Endothelial cell of umbilical vein (primary cell): ENCODE data around the gene HDAC4. TPM values are rescaled to one million over a fixed set of nuclear protein-coding genes. Genes with fewer than 3 reads are reported as not detected.

Experiments used
- BruUV-seq: library from RNA; stranded (reverse); fragments of 400-500 nt; replicated peaks from 2 replicates; lab custom pipeline; 2021; lab: Mats Ljungman, UMichigan
- CTCF ChIA-PET: fragments of 300-600, 350-600 bp; sonication (Branson Sonifier 250); formaldehyde crosslinking; loops from one replicate; lab custom pipeline; 2021; ENCODE audit warnings: antibody characterized with exemption, inconsistent platforms; lab: Charles Lee
- POLR2A ChIA-PET: fragments of 300-600, 350-600 bp; sonication (Branson Sonifier 250); formaldehyde crosslinking; loops from one replicate; lab custom pipeline; 2021; ENCODE audit warnings: antibody characterized with exemption, inconsistent platforms; lab: Charles Lee
- DNase-seq: peaks from one replicate; pipeline ENCODE4 v3.0.0-alpha.2; 2011; ENCODE audit warnings: low read depth, low spot score
- FAIRE-seq: peaks from 2 replicates; lab custom pipeline; 2011; peaks lifted over from hg19 to GRCh38; lab: Jason Lieb, UNC
- H2AFZ ChIP-seq: 2 replicates; pipeline ENCODE4 v1.6.0; 2012; ENCODE audit warnings: low read depth, low read length, control low read depth, inconsistent platforms
- H3K27ac ChIP-seq: 2 replicates; pipeline ENCODE4 v1.5.1; 2011; ENCODE audit warnings: low read depth, mild to moderate bottlenecking, control low read depth, low read length, moderate library complexity; ENCODE audit not compliant: insufficient read depth
- H3K27me3 ChIP-seq, 2 experiments: 2 replicates each; pipeline versions ENCODE4 v1.6.0 to v1.6.1; 2011; ENCODE audit warnings: low read length in 2 of 2, mixed read lengths in 1 of 2; ENCODE audit not compliant: control insufficient read depth in 2 of 2, insufficient read depth in 2 of 2
- H3K36me3 ChIP-seq, 2 experiments: 2 replicates in 1 of 2; 3 replicates in 1 of 2; pipeline ENCODE4 v1.5.1; 2011; ENCODE audit warnings: low read length in 2 of 2, mild to moderate bottlenecking in 1 of 2, moderate library complexity in 1 of 2; ENCODE audit not compliant: control insufficient read depth in 2 of 2, insufficient read depth in 2 of 2; ENCODE audit errors: extremely low read depth in 1 of 2
- H3K4me1 ChIP-seq: 3 replicates; pipeline ENCODE4 v1.5.1; 2011; ENCODE audit warnings: mild to moderate bottlenecking, low read length; ENCODE audit not compliant: control insufficient read depth, insufficient read depth; ENCODE audit errors: extremely low read depth
- H3K4me2 ChIP-seq: 2 replicates; pipeline ENCODE4 v1.6.1; 2011; ENCODE audit warnings: low read length, control low read depth, mixed read lengths; ENCODE audit not compliant: insufficient read depth
- H3K4me3 ChIP-seq, 3 experiments: fragments of 200-600 bp in 1 of 3; sonication (generic), shearing (Covaris generic) in 1 of 3; replicated peaks in 1 of 3; 2 replicates each; pipeline ENCODE4 v1.5.1; 2011 to 2016; ENCODE audit warnings: control low read depth in 3 of 3, low read length in 3 of 3, mild to moderate bottlenecking in 2 of 3, inconsistent platforms in 1 of 3, low read depth in 1 of 3, moderate library complexity in 1 of 3; ENCODE audit not compliant: insufficient read depth in 1 of 3
- H3K79me2 ChIP-seq: 2 replicates; pipeline ENCODE4 v1.6.0; 2012; ENCODE audit warnings: low read length, inconsistent platforms; ENCODE audit not compliant: control insufficient read depth, insufficient read depth
- H3K9ac ChIP-seq: replicated peaks from 2 replicates; pipeline ENCODE3; 2011; ENCODE audit warnings: low read length, control low read depth; ENCODE audit not compliant: insufficient read depth; ENCODE audit errors: extremely low read depth
- H3K9me1 ChIP-seq: replicated peaks from 3 replicates; pipeline ENCODE4 v1.6.0; 2011; ENCODE audit warnings: mild to moderate bottlenecking, low read length; ENCODE audit not compliant: control insufficient read depth, insufficient read depth; ENCODE audit errors: extremely low read depth
- H3K9me3 ChIP-seq: replicated peaks from 2 replicates; pipeline ENCODE4 v1.5.1; 2012; ENCODE audit warnings: low read length, inconsistent platforms; ENCODE audit not compliant: control insufficient read depth, insufficient read depth
- H4K20me1 ChIP-seq: replicated peaks from 2 replicates; pipeline ENCODE3; 2011; ENCODE audit warnings: mild to moderate bottlenecking, low read length; ENCODE audit not compliant: control insufficient read depth, insufficient read depth; ENCODE audit errors: extremely low read depth
- EZH2 ChIP-seq: IDR thresholded peaks from 2 replicates; pipeline ENCODE4 v1.6.1; 2012; ENCODE audit warnings: borderline replicate concordance, low read depth, mild to moderate bottlenecking, moderate library complexity, low read length, inconsistent platforms; ENCODE audit not compliant: severe bottlenecking
- FOS ChIP-seq: IDR thresholded peaks from 2 replicates; pipeline ENCODE4 v1.6.1; 2011; ENCODE audit warnings: mild to moderate bottlenecking, low read length, moderate library complexity, borderline replicate concordance; ENCODE audit not compliant: insufficient read depth
- GATA2 ChIP-seq: IDR thresholded peaks from 2 replicates; pipeline ENCODE4 v1.7.0; 2011; ENCODE audit warnings: low read depth, mild to moderate bottlenecking, moderate library complexity, mixed read lengths, low read length; ENCODE audit not compliant: insufficient read length, insufficient read depth
- JUN ChIP-seq: IDR thresholded peaks from 2 replicates; pipeline ENCODE4 v1.6.1; 2011; ENCODE audit warnings: borderline replicate concordance, low read depth; ENCODE audit not compliant: insufficient read length, insufficient read depth
- MYC ChIP-seq: IDR thresholded peaks from one replicate; pipeline ENCODE4 v1.6.1; 2011; ENCODE audit warnings: mild to moderate bottlenecking, low read depth, low read length
- POLR2A ChIP-seq: IDR thresholded peaks from 2 replicates; pipeline ENCODE4 v1.6.1; 2012; ENCODE audit warnings: low read depth, mild to moderate bottlenecking, control low read depth, low read length
- dilution Hi-C: fragments of 300-500 bp; cut with MboI; formaldehyde crosslinking; loops from one replicate; pipeline ENCODE4 v1.15.0; 2019; ENCODE audit warnings: low sequenced_read_pairs; ENCODE audit not compliant: extremely low pct_ligation_motif_present
- intact Hi-C: fragments of 100-400 bp; cut with micrococcal nuclease; formaldehyde crosslinking; loops from one replicate; pipeline ENCODE4 v1.10.0; 2022
- polyA plus RNA-seq, 4 experiments: library from polyadenylated mRNA; depleted of rRNA in 3 of 4; stranded (reverse) in 3 of 4; unstranded in 1 of 4; fragments of >200 nt; gene quantifications; 2 replicates each; pipeline versions ENCODE4 v1.2.1 to v1.2.3, GENCODE V29; 2011 to 2012; ENCODE audit warnings: missing spikeins in 1 of 4
- total RNA-seq: library from RNA; stranded (reverse); gene quantifications from 2 replicates; pipeline ENCODE4 v1.2.3, GENCODE V29; 2021
- TF ChIP-seq, protein P1 (sequence below): IDR thresholded peaks from 2 replicates; pipeline ENCODE4 v1.6.1; 2011; ENCODE audit not compliant: insufficient read depth, insufficient read length
- TF ChIP-seq, protein P2 (sequence below), 2 donors: IDR thresholded peaks; 1 replicate in 1 of 2; 2 replicates in 1 of 2; pipeline ENCODE4 v1.5.1; 2011; ENCODE audit warnings: low read length in 2 of 2, mild to moderate bottlenecking in 2 of 2, moderate library complexity in 2 of 2, control low read depth in 1 of 2, inconsistent platforms in 1 of 2, low read depth in 1 of 2; ENCODE audit not compliant: insufficient read depth in 1 of 2; ENCODE audit errors: extremely low read depth in 1 of 2

Gene HDAC4
- total and polyA plus RNA-seq, 2 donors (not counting 3 experiments of a cell fraction or from before 2014, with no cell fraction given): 13.4 to 33.0 TPM

- H3K4me2 ChIP-seq: no peak overlapping the region
- H3K4me3 ChIP-seq: no peak overlapping the region
- no peaks in the 10 kb centered on the region for H3K36me3 ChIP-seq
- DNase-seq: no peak
- no peak for FAIRE-seq
- peaks cover 15% of the 10 kb centered on the region for H3K4me1 ChIP-seq
- no peaks in the 10 kb centered on the region for H3K9me3 ChIP-seq
- H4K20me1 ChIP-seq: no peaks in the 10 kb centered on the region
- no peak overlapping the region for H3K27ac ChIP-seq
- no peak overlapping the region for H3K9ac ChIP-seq
- no peaks in the 10 kb centered on the region for H3K9me1 ChIP-seq
- H2AFZ ChIP-seq: no peak overlapping the region
- no peaks in the 10 kb centered on the region for H3K79me2 ChIP-seq
- ChIA-PET POLR2A (no interaction called here), CTCF (no interaction called here)
- TF ChIP-seq, protein P1, sequence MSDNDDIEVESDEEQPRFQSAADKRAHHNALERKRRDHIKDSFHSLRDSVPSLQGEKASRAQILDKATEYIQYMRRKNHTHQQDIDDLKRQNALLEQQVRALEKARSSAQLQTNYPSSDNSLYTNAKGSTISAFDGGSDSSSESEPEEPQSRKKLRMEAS: no peak
- TF ChIP-seq MYC (no peak), EZH2 (no peak), POLR2A (no peak), GATA2 (no peak), JUN (no peak), FOS (no peak)
- TF ChIP-seq, protein P2, sequence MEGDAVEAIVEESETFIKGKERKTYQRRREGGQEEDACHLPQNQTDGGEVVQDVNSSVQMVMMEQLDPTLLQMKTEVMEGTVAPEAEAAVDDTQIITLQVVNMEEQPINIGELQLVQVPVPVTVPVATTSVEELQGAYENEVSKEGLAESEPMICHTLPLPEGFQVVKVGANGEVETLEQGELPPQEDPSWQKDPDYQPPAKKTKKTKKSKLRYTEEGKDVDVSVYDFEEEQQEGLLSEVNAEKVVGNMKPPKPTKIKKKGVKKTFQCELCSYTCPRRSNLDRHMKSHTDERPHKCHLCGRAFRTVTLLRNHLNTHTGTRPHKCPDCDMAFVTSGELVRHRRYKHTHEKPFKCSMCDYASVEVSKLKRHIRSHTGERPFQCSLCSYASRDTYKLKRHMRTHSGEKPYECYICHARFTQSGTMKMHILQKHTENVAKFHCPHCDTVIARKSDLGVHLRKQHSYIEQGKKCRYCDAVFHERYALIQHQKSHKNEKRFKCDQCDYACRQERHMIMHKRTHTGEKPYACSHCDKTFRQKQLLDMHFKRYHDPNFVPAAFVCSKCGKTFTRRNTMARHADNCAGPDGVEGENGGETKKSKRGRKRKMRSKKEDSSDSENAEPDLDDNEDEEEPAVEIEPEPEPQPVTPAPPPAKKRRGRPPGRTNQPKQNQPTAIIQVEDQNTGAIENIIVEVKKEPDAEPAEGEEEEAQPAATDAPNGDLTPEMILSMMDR (IDR thresholded peaks at IDR 0.05; ENCODE audit: extremely low read depth in 1 of 2, insufficient read depth in 1 of 2, low read depth in 1 of 2, low read length in 2 of 2): no peak
- no TSS peak for BruUV-seq
- H3K27me3 ChIP-seq: no peaks in the 10 kb centered on the region
- intact Hi-C loops (no loop called here), dilution Hi-C loops (no loop called here)
These were observed 85.5 kb downstream of the HDAC4 start for GRCh38 chr2:239315308-239315707.
